ENCODE results near the gene THNSL1.

DNA sequence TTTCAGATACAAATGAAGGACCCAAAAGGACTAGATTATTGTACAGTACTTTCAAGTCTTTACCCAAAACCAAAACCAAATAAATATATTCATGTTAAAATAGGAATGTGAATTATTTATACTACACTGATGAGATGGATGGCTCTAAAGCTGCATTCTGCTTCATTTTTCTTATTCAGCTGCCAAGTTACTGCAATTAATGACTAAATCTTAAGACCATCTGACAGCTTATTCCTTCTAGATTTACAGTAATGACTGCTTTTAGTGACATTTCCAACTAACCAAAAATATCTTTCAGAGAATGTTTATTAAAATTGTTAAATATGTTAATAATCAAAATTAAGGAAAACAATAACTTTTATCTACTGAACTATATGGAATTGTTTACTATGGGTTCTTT, 21.3 kb upstream of the THNSL1 start:
- no peak for TF ChIP-seq POLR2A (IDR thresholded peaks at IDR 0.05; ENCODE audit: low read depth, low read length)
- no peak for TF ChIP-seq POLR2AphosphoS5 (IDR thresholded peaks at IDR 0.05; ENCODE audit: low read depth, low read length)

Measured in GM12892 (cell line).